ENCODE data around the gene ORM2.

The ORM2 gene

DNA sequence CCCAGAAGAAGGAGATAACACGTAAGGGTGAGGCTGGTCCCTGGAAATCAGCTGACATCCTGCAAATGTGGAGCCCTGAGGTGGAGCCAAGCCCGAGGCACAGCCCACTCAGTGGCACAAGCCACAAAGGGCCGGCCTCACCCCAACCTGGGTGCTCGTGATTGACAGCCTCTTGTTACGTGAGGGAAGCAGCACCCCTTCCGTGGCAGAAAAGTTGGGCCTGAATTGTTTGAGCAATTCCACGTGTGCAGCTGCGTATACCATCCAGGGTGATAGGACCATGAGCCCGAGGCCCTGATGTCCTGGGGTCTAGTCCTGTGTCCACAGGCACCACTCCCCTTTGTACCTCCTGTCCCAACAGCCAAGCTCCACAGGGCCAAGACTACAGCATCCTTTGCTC is 4.8 kb downstream of the ORM2 start:
- DNase-seq, result no peak

DNA sequence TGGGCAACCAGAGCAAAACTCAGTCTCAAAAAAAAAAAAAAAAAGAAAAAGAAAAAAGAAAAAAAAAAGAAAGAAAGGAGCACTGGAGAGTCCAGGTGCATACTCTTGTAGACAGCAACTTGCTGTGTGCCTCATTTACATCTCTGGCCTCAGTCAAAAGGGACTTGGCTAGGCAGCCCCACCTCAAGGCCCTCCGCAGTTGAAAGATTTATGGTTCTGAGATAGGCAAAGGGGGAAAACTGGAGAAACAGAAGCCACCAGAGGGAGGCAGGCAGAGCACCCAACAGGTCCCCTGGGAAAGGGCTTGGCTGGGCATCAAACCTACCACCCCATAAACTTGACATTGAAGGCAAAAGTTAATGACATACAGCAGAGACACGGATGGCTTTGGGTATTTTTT is 6.1 kb downstream of the ORM2 start:
- DNase-seq, result no peak

DNA sequence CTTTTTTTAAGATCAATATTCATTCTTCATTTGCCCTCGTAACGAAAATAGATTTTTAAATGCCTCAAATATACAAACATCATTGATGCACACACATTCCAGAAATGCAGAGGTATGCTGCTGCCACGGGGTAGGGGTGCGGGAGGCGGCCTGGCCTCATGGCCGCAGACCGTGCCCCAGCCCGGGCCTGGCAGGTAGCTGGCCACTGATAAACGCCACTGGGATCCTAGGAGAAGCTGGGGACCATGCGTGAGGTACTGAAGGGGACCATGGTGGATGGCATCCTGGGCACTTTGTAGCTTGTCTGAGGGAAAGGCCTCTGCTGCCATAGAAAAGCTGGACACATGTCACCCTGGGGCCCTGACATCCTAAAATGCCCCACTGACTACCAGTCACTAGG is 6.5 kb downstream of the ORM2 start:
- DNase-seq, result no peak

DNA sequence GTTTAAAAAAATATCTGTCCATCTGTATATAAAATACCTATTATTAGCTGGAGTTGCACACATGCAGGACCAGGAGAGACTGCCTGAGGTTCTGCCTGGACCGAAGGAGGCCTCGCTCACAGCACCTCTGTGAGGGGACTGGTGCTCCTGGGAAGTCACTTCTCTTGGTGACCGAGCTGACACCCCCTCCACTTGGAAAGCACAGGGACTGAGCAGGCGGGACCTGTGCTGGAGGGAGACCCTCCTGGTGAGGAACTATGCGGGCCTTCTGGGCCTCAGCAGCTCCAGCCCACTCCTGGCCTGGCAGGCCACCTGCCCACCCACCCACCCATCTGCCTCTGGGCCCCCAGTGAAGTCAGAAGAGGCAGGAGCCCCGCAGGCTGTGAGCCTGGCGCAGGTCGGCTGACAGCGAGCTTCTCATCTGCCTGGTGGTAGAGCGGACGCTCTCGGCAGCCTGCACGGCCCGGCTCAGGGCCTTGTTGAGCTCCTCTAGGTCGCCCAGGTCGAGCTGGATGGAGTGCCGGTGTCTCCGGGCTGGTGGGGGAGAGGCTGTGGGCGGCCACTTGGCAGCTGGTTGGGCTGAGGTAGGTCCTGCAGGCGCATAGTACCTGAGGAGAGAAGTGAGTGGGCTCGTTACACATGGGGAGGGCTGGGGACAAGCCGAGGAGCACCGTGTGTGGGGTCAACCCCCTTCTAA is 7.2 kb downstream of the ORM2 start:
- no peak for DNase-seq

DNA sequence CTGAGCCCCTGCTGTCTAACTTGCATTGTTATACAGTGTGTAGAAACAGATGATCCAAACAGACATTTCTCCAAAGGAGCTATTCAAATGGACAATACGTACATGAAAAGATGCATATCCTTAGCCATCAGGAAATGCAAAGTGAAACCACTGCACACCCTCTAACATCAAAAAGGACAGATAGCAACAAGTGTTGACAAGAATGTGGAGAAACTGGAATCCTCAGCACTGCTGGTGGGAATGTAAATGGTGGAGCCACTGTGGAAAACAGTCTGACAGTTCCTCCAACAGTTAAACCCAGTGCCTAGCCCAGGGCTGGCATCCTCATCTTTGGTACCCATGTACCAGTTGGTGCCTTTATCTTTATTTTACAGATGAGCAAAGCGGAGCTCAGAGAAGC is 8.5 kb downstream of the ORM2 start:
- no peak for DNase-seq

DNA sequence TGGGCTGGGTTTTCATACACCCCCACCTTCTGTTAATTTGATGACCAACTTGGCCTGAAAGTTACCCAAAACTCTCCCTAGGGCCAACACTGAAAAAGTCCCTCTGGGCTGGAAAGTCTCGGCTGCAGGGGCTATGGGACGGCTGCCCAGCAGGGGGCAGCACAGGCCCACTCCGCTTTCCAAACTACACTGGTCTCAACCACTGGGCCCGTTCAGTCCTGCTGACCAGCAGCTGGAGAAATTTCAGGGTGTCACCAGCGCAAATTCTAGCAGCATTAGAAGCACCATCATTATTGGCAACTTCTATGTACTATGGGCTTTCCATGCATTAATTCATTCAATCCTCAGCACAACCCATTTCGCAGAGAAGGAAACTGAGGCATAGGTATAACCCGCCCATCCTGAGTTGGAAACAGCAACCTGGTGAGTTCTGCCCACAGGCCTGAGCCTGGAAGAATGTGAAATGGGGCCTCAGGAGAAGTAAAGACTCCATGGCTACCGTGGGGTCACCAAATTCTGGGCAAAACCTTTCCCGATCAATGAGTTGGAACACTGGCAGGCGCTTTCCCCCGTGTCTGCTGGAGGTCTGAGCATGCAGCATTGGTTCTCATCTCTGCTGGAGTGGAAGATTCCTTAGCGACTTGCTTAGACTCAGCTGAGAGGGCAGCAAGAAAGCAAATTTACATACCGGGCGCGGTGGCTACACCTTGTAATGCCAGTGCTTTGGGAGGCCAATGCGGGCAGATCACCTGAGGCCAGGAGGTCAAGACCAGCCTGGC is 9.7 kb downstream of the ORM2 start:
- DNase-seq, result peak in 1 of 2 experiments; percentile 26

DNA sequence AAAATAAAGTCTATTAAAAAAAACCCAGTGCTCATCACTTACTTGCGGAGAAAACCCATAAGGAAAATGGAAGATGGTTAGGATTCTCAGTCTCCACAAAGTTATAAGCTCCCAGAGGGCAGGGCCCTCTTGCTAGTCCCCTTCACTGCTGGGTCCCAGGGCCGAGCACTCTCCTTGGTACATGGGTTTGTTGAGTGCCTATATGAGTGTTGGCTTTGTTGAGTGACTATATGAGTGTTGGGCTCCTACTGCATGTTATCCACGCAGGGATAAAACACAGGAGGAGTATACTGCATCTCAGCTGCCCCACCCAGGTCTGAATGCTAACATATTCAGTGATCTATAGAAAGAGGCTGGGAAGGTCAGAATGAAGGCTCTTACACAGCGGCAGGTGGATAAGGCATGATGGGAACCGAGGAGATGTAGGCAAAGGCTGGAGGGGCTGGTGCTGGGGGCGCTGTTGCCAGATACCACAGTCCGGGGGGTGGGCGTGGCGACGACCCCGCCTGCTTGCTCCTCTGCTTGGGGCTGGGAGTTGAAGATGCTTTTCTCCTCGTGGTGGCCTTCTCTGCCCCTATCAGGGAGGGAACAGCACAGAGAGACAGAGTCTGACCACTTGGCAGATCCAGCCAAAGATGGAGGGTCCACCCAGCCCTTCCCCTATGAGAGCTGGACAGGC is 11.6 kb downstream of the ORM2 start:
- DNase-seq, result no peak

DNA sequence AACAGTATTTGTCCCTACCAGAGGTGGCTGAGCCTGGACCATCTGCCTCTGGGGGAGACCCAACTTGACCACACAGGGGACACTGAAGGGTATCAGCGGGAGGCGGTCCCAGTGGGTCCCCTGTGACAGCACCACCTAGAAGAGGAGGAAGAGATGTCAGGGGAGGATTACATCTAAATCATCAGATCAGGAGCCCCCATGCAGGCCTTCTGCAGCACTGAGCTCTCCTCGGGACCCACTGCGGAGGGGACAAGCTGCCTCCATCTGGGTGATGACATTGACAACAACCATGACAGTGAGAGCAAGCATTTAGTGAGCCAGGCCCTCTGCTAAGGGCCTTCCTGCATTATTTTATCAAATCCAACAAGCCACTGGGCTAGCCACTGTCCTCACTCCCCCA is 12.3 kb downstream of the ORM2 start:
- DNase-seq, result no peak

DNA sequence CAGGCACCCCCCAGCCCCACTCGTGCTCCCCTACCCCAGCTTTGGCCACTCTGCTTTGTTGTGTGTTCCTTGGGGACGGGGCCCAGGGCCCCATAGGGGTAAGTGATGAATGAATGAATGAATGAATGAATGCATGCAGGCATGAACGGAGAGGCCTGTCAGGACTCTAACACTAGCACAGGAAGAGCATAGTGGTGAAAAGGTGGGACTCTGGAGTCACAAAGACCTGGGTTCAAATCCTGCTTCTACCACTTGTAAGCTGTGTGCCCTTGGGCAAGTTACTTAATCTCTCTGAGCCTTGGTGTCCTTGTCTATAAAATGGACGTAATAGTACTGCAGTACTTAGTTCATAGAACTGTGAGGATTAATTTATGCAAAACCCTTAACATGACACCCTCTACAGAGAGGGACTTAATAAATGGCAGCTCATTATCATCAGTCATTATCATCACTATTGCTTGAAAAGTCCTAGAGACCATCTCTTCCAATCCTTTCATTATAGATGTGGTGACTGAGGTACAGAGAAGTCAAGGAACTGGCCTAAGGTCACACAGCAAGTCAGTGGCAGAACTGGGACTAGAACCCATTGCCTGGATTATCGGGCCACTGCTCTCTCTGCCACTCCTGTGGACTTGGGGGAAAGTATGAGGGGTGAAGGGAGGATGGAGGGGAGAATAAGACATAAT is 13.2 kb downstream of the ORM2 start:
- no peak for DNase-seq

DNA sequence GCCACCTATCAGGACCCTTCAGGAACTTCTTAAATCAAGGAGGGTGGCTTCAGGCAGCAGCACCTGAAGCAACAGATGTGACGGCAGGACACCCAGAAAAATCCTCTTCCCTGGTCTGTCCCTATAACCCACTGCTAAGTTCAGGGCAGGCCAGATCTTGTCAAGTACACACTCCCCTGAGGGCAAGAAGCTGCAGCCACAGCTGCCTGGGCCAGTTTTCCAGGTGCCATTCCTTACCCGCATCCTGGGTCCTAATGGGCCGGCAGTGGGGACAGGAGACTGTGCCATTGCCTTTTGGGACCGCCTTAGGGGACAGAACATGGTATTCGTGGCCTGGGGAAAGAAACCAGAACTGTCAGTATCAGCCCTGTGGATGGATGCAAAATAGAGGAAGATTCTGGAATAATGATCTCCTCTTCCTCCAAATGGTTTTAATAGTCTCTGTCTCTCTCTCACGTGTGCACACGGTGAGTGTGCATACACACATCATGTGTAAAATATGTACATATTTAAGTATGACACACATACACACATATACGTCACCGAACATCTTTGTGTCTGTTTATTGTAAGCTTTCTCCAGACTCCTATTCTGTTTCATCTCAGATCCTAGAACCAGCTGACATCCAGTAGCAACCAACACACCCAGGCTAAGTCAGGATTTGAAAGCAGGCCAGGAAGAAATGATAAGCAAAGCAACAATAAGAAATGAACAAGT is 14.0 kb downstream of the ORM2 start:
- DNase-seq, result no peak

DNA sequence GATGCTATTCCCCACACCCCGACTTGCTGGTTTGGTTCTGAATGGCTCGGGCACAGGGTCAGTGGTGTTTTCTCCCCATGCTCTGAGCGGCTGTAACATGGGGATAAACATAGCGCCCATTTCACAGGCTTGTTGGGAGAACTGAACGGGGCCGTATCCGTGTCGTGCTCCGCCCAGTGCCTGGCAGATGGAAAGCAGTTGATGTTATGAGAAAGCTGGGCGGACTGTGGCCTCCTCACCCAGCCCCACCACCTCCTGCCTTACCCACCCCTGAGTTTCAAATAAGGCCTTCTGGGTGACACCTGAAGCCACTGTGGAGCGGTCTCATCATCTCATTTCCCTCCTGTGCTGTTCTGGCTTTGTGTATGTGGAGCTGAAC is 14.5 kb downstream of the ORM2 start:
- no peak for DNase-seq

DNA sequence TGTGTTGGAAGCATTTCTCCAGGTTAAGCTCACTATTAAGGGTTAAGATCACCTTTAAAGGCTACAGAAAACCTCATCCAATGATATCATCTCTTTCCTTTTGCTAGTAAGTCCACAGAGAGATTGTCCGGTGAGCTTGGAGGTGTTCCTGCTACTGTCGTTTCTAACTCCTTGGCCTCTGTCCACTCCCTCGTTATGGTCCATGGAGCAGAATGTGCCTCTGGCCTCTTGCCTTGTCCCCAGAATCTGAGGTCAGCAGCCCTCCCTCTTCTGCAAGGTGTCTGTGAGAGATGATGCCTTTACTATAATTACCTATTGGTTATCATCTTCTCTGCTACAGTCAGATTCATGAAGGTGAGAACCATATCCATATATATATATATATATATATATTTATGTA is 15.0 kb downstream of the ORM2 start:
- DNase-seq, result no peak

DNA sequence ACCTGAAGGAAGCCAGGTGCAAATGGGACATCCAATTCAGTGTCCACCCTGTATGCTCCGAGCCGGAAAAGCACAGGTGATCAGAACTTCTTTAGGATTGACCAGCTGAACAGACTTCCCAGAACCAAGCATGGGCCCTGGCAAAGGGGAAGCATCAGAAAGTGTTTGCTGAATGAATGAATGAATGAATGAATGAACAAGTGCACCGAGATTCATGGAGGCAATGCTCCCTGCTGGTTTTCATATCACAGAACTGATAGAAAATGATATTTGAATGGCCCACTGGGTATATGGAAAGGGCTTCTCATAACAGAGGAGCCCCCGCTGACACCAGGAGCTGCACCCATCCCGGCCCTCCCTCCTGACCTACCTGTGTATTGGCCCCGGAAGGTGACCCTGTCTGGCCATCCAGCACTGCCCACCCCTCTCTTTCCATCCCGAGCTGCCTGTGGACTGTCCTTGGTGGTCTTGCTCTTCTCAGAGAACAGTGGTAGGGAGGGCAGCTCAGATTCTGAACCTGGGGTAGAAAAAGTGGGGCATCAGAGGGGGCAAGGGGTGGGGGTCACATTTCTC is 15.9 kb downstream of the ORM2 start:
- DNase-seq, result no peak

DNA sequence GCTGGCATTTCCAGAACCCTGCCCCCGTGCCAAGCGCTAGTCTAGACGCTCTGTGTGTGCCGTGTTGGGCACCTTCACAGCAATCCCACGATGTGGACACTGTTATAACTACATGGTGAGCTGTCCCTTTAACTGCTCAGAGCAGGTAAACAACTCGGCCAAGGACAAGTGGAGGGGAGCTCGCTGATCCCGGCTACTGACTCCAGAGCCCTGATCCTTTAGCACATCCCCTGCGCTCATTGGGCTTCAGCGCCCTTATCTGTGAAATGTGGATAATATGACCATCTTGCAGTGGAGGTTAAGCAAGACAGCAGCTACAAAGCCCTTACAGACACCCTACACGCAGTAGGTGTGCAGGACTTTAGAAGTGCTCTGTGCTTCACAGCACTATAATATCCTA is 16.5 kb downstream of the ORM2 start:
- no peak for DNase-seq

DNA sequence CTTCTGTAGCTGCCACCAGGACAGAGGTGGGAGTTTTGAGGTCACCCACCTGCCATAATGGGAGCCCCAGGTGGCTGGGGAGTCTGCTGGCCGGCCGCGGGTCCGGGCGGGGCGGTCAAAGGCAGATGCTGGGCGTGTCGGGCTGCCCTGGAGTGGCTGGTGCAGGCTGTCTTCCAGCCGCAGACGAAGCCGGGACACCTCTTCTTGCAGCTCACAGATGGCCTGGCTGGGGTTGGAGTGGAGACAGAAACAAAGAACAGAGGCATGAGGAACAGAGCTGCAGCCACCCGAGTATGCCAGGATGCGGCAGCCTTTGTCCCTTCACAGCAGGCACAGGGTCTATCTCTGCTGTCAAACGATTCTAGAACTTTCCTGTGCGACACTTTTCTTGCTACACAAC is 18.0 kb downstream of the ORM2 start:
- no peak for DNase-seq

DNA sequence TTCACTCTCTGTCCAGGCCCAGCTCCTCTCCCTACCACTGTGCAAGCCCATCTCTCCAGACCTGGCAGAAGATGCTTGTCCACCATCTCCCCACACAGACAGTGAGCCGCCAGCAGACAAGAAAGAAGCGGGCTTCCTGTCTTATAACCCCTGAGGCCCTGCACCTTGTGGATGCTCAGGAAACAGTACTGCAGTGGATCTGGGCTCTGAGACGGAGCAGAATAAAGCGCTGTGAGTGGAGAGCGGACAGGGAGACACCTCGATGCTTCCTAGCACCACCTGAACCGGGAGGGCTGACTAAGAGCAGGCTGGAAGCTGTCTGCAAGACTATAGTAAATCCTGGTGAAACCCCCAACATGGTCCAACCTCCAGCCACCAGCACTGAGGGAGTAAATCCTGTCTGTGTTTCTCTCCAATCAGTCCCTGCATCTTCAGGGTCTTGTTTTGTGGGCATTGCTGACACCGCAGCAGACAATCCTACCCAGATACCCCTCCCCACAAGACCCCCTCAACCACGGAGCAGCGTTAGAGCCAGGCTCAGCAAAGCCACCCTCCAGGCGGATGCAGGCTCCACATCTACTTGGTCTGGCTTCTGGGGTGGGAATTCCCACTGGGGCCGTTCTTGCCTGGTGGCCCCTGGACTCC is 18.7 kb downstream of the ORM2 start:
- DNase-seq, result no peak

DNA sequence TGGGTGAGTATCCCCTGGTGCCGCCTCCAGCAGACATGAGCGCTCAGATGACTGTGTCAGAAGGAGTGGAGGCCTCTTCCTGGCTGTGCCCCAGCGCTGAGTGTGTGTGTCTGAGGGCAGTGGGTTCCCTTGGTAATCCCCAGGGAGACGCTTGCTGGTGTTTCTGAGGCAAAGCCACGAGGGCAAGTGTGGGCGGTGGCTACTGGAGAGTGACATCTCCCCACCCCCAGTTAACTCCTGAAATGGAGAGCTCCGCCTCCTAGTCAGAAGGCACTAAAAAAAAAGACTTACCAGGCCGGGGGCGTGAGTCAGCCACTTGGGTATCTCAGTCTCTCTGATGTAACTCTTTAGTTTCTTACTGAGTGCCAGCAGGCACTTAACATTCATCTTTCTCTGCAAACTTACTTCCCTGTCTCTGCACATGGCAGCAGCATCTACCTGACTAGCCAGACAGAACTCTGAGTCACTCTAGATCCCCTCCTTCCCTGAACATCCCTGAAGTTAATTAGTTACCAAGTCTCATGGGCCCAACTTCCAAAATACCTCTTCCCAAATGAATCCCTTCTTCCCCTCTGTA is 19.3 kb downstream of the ORM2 start:
- no peak for DNase-seq

DNA sequence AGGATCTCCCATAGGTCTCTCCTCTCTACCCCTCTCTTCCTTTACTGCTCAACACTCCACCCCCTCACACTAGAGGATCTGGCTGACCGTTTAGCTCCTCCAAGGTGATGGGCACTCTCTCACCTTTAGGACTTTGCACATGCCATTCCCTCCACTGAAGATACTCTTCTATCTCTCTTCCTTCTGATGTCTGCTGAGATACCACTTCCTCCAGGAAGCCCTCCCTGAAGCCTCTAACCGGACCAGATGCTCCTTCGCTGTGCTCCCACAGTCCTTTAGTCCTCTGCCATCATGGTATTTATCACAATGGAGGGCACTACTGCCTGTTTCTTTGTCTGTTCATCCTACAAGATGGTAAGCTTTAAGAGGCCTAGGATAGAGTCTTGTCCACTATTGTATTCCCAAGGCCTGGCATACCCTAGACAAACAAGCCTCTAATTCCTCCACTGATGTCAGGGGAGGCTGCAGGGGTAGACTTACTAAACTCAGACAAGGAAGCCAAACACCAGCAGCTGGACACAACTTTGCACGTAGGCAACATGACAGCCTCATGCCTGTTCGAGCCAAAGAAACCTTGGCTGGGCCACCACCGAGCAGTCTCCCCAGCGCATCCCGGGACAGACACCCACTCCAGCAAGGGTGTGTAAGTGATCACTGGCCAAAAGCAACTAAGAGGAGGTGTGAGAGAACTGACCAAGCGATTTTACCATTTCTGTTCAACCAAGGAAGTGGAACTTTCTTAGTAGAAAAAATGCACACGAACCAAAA is 20.2 kb downstream of the ORM2 start:
- no peak for DNase-seq

DNA sequence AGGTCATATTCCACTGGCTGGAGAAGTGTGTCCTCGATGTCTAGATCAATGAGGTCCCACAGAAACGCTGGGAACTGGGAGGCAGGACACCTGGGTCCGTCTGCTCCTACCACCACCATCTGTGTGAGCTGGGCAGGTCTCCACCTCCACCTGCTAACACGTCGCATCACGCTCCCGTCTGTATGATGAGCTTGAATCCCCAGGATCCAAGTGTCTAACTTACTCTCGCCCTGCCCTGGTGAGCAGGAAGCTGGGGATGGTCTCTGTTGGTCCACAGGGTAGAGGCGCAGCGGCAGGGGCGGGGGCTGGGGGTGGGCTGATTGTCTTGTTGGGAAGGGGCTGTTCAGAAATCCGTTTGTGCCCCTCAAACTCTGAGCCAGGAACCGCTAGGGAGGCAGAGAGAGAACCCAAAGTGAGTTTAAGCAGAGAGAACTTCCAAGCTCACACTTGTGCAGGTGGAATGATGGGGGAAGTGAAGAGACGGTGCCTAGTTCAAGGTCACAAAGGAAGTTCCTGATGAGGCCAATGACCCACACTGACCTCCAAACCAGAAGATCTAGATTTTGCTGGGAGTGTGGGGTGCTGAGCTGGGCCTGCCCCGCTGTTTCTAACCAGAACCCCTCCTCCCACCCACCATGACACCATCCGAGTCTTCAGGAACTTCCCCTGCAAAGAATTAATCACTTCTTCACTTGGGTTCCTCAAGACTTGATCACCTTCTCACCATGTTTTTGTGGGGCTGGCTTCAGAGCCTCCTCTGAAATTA is 21.1 kb downstream of the ORM2 start:
- DNase-seq, result no peak

DNA sequence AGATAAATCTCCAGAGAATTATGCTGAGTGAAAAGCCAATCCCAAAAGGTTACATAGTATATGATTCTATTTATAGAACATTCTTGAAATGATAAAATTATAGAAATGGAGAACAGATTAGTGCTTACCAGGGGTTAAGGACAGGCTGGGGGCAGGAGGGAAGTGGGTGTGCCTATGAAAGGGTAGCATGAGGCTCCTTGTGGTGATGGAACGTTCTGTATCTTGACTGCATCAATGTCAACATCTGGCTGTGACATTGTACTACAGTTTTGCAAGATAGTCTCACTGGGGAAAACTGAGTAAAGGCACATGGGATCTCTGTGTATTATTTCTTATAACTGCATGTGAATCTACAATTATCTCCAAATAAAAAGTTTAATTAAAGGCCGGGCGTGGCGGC is 22.3 kb downstream of the ORM2 start:
- DNase-seq, result no peak
